Naive thymus-derived CD4-positive, alpha-beta T cell (primary cell): ENCODE data around the gene RHOBTB3. TPM values are rescaled to one million over a fixed set of nuclear protein-coding genes. Genes with fewer than 3 reads are reported as not detected.

Source experiments
- ATAC-seq: fragments of 150-1000 bp; cut with Tn5 transposase; 2 replicates; pipeline ENCODE4 v1.10.0; 2021; ENCODE audit warnings: mild to moderate bottlenecking, moderate library complexity
- CTCF ChIA-PET: fragments of 350-600 bp; sonication (Branson Sonifier 250); formaldehyde crosslinking; loops from one replicate; lab custom pipeline; 2021; ENCODE audit warnings: antibody characterized with exemption; lab: Charles Lee
- POLR2A ChIA-PET: fragments of 350-600 bp; sonication (Branson Sonifier 250); formaldehyde crosslinking; loops from one replicate; lab custom pipeline; 2021; ENCODE audit warnings: antibody characterized with exemption, inconsistent platforms; lab: Charles Lee
- DNase-seq, 9 donors: peaks; one replicate each; pipeline versions ENCODE4 v3.0.0 to v3.0.0-alpha.2; 2020 to 2022; ENCODE audit warnings: mixed read lengths in 1 of 9
- H3K27ac ChIP-seq: one replicate; pipeline ENCODE4 v1.7.0; 2013; ENCODE audit warnings: mild to moderate bottlenecking, low read depth, low read length, moderate library complexity
- H3K27me3 ChIP-seq, 2 donors: one replicate each; pipeline ENCODE4 v1.7.0; 2013; ENCODE audit warnings: low read length in 2 of 2, mild to moderate bottlenecking in 2 of 2, moderate library complexity in 2 of 2; ENCODE audit not compliant: control insufficient read depth in 2 of 2, insufficient read depth in 2 of 2
- H3K36me3 ChIP-seq, 3 experiments: 1 replicate in 2 of 3; 2 replicates in 1 of 3; pipeline ENCODE4 v1.7.0; 2013; ENCODE audit warnings: low read length in 3 of 3, mild to moderate bottlenecking in 3 of 3, moderate library complexity in 1 of 3; ENCODE audit not compliant: insufficient read depth in 3 of 3, control insufficient read depth in 2 of 3
- H3K4me1 ChIP-seq, 2 donors: one replicate each; pipeline ENCODE4 v1.7.0; 2013; ENCODE audit warnings: low read length in 2 of 2, mild to moderate bottlenecking in 2 of 2, moderate library complexity in 1 of 2; ENCODE audit not compliant: control insufficient read depth in 2 of 2, insufficient read depth in 2 of 2
- H3K4me3 ChIP-seq: 2 replicates; pipeline ENCODE4 v1.7.0; 2013; ENCODE audit warnings: mild to moderate bottlenecking, low read length
- H3K9me3 ChIP-seq, 3 experiments: 1 replicate in 2 of 3; 2 replicates in 1 of 3; pipeline ENCODE4 v1.7.0; 2013; ENCODE audit warnings: low read length in 3 of 3; ENCODE audit not compliant: control insufficient read depth in 2 of 3
- H3K27ac Mint-ChIP-seq, 9 donors: one replicate each; pipeline ENCODE4 v1.8.0; 2020 to 2022; ENCODE audit warnings: mixed read lengths in 9 of 9, mild to moderate bottlenecking in 8 of 9, moderate library complexity in 5 of 9, inconsistent platforms in 2 of 9
- H3K27me3 Mint-ChIP-seq, 5 donors: one replicate each; pipeline ENCODE4 v1.8.0; 2021 to 2022; ENCODE audit warnings: mixed read lengths in 5 of 5, mild to moderate bottlenecking in 1 of 5
- H3K36me3 Mint-ChIP-seq, 5 donors: one replicate each; pipeline ENCODE4 v1.8.0; 2020 to 2022; ENCODE audit warnings: mixed read lengths in 5 of 5, mild to moderate bottlenecking in 3 of 5, inconsistent platforms in 1 of 5
- H3K4me1 Mint-ChIP-seq, 7 donors: one replicate each; pipeline ENCODE4 v1.8.0; 2020 to 2022; ENCODE audit warnings: mixed read lengths in 7 of 7, mild to moderate bottlenecking in 3 of 7, inconsistent platforms in 1 of 7
- H3K4me3 Mint-ChIP-seq, 10 donors: one replicate each; pipeline ENCODE4 v1.8.0; 2020 to 2022; ENCODE audit warnings: mild to moderate bottlenecking in 10 of 10, mixed read lengths in 10 of 10, moderate library complexity in 6 of 10, inconsistent platforms in 2 of 10
- H3K9me3 Mint-ChIP-seq, 11 donors: one replicate each; pipeline ENCODE4 v1.8.0; 2020 to 2022; ENCODE audit warnings: mixed read lengths in 11 of 11, mild to moderate bottlenecking in 4 of 11, inconsistent platforms in 1 of 11, moderate library complexity in 1 of 11
- intact Hi-C, 2 donors: fragments of 100-400 bp; cut with micrococcal nuclease; formaldehyde crosslinking; loops; one replicate each; pipeline ENCODE4 v1.15.1; 2023
- polyA plus RNA-seq, 2 donors: library from polyadenylated mRNA; unstranded; fragments of 300-500 nt; fragmentation: Illumina TruSeq; gene quantifications; one replicate each; pipeline ENCODE4 v1.2.3, GENCODE V29; 2021
- total RNA-seq, 6 experiments: library from RNA in 5 of 6; stranded (reverse) in 5 of 6; gene quantifications; 1 replicate in 5 of 6; 2 replicates in 1 of 6; pipeline ENCODE4 v1.2.3 and lab custom pipeline; 2021 to 2026

The RHOBTB3 gene
- total and polyA plus RNA-seq, 7 experiments from 2014 or later: 0.24 to 9.6 (median 4.6) TPM

DNA sequence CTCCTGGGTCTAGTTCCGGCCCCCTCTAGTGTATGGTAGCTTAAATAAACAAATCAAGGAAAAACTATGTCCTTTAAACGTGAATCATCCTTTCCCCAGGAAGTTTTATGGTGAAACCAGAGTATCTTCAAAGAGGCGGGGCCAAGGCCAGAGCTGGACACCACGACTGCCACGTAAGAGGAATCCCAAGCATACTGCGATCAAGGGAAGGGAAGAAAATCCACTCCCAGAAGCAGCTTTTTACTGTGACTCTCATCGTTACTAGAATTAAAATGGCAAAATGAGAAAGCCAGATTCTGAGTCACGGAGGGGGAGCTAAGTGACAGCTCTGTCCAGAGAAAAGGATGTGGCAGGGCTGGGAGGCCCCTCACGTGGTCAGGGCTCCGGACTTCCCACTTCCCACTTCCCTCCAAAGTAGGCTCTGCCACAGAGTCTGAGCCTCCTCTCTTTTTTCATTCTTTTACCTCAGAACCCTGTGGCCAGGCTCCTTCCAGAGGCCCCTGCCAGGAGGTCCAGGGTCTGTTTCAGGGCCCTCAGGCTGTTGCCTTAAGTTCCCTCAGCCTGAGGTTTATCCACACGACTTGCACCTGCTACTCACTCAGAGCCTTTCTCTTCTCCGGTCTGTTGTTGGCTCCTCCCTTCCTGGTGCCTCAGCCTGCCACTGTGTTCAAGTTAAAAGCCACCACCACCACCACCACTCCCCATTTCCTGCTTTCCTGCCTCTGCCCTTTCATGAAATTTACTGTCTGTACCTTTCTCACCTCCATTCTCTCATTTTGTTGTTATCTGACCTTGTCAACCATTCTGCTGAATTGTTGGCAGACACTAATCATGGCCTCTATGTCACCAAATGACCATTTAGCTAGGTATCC, 92.8 kb downstream of the RHOBTB3 start:
- peak; percentile 81 for ATAC-seq
- H3K4me3 ChIP-seq: peak overlapping the region; percentile 93
- peaks cover 0 to 3% (median 0%) of the 10 kb centered on the region in 11 donors for H3K9me3 Mint-ChIP-seq

DNA sequence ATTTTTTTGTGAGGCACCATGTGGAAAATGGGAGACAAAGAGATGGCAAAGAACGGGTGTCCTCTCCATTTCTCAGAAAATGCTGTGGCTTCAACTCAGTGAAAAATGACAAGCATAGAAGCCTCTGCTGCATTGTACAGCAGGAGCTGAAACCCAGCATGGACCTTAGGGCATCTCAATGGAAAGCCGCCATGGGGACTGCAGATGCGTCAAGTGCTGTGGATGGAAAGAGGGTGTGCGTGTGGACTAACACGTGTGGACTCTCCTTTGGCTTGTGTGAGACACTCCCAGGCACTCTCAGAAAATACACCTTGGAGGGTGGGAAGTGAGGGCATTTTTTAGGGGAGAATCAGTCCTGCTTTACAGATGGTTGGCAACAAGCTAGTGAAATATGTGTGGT, 93.6 kb downstream of the RHOBTB3 start:
- H3K4me3 Mint-ChIP-seq: peak overlapping the region; percentile 91 to 100 (median 99)
- peak in 1 of 9 donors; percentile 18 for DNase-seq
- Histone ChIP-seq H3K9me3 (no peaks in the 10 kb centered on the region), H3K36me3 (no peaks in the 10 kb centered on the region), H3K4me1 (peaks cover 24 to 25% of the 10 kb centered on the region in 2 donors), H3K4me3 (peak overlapping the region; percentile 2), H3K27me3 (no peaks in the 10 kb centered on the region), H3K27ac (peak overlapping the region; percentile 84)
- H3K27me3 Mint-ChIP-seq: no peaks in the 10 kb centered on the region
- H3K9me3 Mint-ChIP-seq: peaks cover 0 to 3% (median 0%) of the 10 kb centered on the region in 11 donors
- H3K36me3 Mint-ChIP-seq: peaks cover 0 to 5% (median 4%) of the 10 kb centered on the region in 5 donors
- intact Hi-C loops: loop anchor here (1.0 to 10.0 kb wide), 11 partner anchors 11 to 1358 kb away; partner anchors contain the start of genes CAST (in 2 of the 2), RIOK2 (in 2 of the 2), ARSK (in 1 of the 2) and ELL2 (in 1 of the 2)
- ChIA-PET CTCF (interaction anchor here (1.5 to 8.7 kb wide), 6 partner anchors 11 to 202 kb away, joined by 4 to 68 read pairs (median 22); no protein-coding TSS in a partner anchor), POLR2A (interaction anchor here (1.4 to 11.8 kb wide), 8 partner anchors 7 to 983 kb away, joined by 4 to 157 read pairs (median 8); partner anchors contain the start of gene ERAP1)
- peak overlapping the region; percentile 91 to 97 (median 95) for H3K27ac Mint-ChIP-seq
- peaks cover 38 to 62% (median 47%) of the 10 kb centered on the region in 7 donors for H3K4me1 Mint-ChIP-seq
- ATAC-seq: no peak

More for the DNA sequence above, 92.8 kb downstream of the RHOBTB3 start:
- ChIA-PET POLR2A (interaction anchor here (0.8 to 11.8 kb wide), 13 partner anchors 7 to 984 kb away, joined by 3 to 157 read pairs (median 6); partner anchors contain the start of genes ERAP1 and RFESD), CTCF (interaction anchor here (0.6 to 8.7 kb wide), 10 partner anchors 8 to 201 kb away, joined by 3 to 68 read pairs (median 8); no protein-coding TSS in a partner anchor)
- Histone ChIP-seq H3K9me3 (no peaks in the 10 kb centered on the region), H3K4me1 (peaks cover 27 to 29% of the 10 kb centered on the region in 2 donors), H3K27me3 (no peaks in the 10 kb centered on the region), H3K27ac (peak overlapping the region; percentile 84), H3K36me3 (no peaks in the 10 kb centered on the region)
- intact Hi-C loops: loop anchor here (1.0 to 10.0 kb wide), 15 partner anchors 11 to 1358 kb away; partner anchors contain the start of genes ARSK (in 2 of the 2), CAST (in 2 of the 2), RIOK2 (in 2 of the 2) and ELL2 (in 1 of the 2)
- Mint-ChIP-seq H3K27ac (peak overlapping the region; percentile 91 to 97 (median 95)), H3K36me3 (peaks cover 0 to 5% (median 4%) of the 10 kb centered on the region in 5 donors), H3K27me3 (no peaks in the 10 kb centered on the region), H3K4me3 (peak overlapping the region; percentile 91 to 100 (median 99)), H3K4me1 (peaks cover 45 to 69% (median 53%) of the 10 kb centered on the region in 7 donors)
- DNase-seq: peak in 8 of 9 donors; percentile 48 to 82 (median 80)

DNA sequence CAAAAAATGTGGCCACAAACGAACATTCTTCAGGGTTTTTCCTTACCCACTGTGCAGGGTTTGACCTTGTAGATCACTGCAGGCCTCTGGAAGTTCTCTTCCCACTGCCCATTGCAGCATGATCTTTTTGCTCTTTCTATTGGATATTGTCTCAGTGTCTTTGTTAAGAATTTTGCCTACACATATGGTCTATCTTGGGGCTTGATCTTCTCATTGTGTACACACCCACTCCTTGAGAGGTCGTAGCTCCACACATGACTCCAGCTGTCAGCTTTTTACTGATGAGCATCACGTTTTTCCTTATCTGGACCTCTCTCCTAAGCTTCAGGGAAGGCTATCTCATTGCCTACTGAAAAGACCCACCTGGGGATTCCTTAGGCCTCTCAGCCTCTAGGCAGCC, 94.4 kb downstream of the RHOBTB3 start:
- Mint-ChIP-seq H3K27me3 (no peaks in the 10 kb centered on the region), H3K9me3 (peaks cover 0 to 3% (median 0%) of the 10 kb centered on the region in 11 donors), H3K4me3 (peak overlapping the region; percentile 26 to 91 (median 48)), H3K36me3 (peaks cover 0 to 6% (median 4%) of the 10 kb centered on the region in 5 donors), H3K27ac (peak overlapping the region; percentile 41 to 97 (median 92)), H3K4me1 (peaks cover 37 to 57% (median 47%) of the 10 kb centered on the region in 7 donors)
- H3K27ac ChIP-seq: no peak overlapping the region
- H3K27me3 ChIP-seq: no peaks in the 10 kb centered on the region
- no peak for DNase-seq
- POLR2A ChIA-PET: interaction anchor here (0.9 to 11.8 kb wide), 5 partner anchors 8 to 44 kb away, joined by 3 to 157 read pairs (median 6); no protein-coding TSS in a partner anchor
- H3K4me1 ChIP-seq: peaks cover 19 to 25% of the 10 kb centered on the region in 2 donors
- no peak for ATAC-seq
- intact Hi-C loops: loop anchor here in 1 of 2 donors (10.0 kb wide), 2 partner anchors 989 to 1049 kb away; partner anchors contain the start of gene ERAP2
- no peaks in the 10 kb centered on the region for H3K36me3 ChIP-seq
- CTCF ChIA-PET: interaction anchor here (2.3 to 4.6 kb wide), 2 partner anchors 10 to 21 kb away, joined by 9 to 32 read pairs; no protein-coding TSS in a partner anchor
- H3K4me3 ChIP-seq: no peak overlapping the region
- no peaks in the 10 kb centered on the region for H3K9me3 ChIP-seq

DNA sequence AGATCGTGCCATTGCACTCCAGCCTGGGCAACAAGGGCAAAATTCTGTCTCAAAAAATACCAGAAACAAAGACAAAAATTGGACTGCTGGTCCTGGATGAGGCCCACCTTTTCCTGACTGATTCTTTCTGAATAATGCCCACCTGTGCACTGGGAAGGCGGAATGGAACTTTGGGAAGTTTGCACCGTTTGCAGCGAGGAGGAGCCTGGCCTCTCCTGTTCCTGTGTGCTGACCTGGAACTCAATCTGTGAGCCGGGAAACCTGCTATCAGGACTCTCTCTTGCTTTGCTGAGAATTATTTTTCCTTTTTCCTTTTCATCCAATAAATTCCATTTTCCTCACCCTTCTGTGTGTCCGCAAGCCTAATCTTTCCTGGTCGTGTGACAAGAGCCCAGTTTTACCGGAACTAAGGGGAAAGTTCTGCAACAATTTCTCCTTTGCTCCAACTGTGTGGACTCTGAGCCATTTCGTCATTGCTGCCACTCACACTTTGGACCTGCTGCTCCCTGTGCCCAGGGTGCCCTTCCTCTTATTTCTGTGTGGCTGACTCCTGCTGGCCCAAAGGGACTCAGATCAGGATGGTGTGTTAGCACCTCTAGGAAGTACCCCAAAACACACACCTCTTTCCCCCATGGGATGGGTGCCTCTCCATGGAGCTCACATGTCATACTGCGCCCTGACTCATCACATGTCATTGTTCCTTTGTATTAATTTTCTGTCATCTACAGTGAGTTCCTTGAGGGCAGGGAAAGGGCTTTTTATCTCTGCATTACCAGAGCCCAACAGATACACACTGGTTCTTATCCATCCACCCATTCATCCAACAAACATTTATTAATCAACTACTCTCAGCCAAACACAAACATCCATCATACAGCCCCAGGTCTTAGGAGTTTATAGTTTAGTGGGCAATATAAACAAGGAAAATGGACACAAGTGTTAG, 96.1 kb downstream of the RHOBTB3 start:
- intact Hi-C loops: loop anchor here in 1 of 2 donors (10.0 kb wide), 2 partner anchors 988 to 1048 kb away; partner anchors contain the start of gene ERAP2
- H3K4me3 Mint-ChIP-seq: peak overlapping the region in 4 of 10 donors; percentile 14 to 43 (median 34)

DNA sequence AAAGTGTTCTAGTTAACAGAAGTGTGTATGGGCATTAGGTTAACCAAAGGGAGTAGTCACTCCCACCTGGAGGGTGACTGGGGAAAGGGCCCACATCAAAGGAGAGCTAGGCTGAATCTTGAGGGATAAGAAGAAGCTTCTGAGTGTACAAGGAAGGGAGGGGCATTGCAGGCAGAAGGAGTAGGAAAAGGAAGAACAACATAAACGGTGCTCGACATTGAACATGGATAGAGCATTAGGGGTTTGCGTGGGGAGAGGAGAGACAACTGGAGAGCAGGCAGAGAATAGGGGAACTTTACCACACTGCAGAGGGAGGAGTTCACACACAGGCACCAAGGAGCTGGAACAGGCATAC, 96.7 kb downstream of the RHOBTB3 start:
- Mint-ChIP-seq H3K36me3 (peaks cover 0 to 5% (median 0%) of the 10 kb centered on the region in 5 donors), H3K27me3 (no peaks in the 10 kb centered on the region), H3K9me3 (peaks cover 0 to 2% (median 0%) of the 10 kb centered on the region in 11 donors), H3K4me1 (peaks cover 39 to 62% (median 49%) of the 10 kb centered on the region in 7 donors), H3K4me3 (peak overlapping the region in 1 of 10 donors; percentile 14), H3K27ac (peak overlapping the region in 6 of 9 donors; percentile 9 to 86 (median 60))
- Histone ChIP-seq H3K9me3 (no peaks in the 10 kb centered on the region), H3K4me3 (no peak overlapping the region), H3K27me3 (no peaks in the 10 kb centered on the region), H3K4me1 (peaks cover 17 to 25% of the 10 kb centered on the region in 2 donors), H3K36me3 (no peaks in the 10 kb centered on the region), H3K27ac (no peak overlapping the region)
- intact Hi-C loops: loop anchor here in 1 of 2 donors (10.0 kb wide), 2 partner anchors 987 to 1047 kb away; partner anchors contain the start of gene ERAP2
- POLR2A ChIA-PET: interaction anchor here (1.2 to 2.0 kb wide), 2 partner anchors 9 to 20 kb away, joined by 7 to 8 read pairs; no protein-coding TSS in a partner anchor
- DNase-seq: no peak
- no peak for ATAC-seq
- CTCF ChIA-PET: interaction anchor here (1.1 kb wide), 1 partner anchor 12 kb away, joined by 3 read pairs; no protein-coding TSS in a partner anchor

More for the DNA sequence above, 96.1 kb downstream of the RHOBTB3 start:
- no peak for ATAC-seq
- POLR2A ChIA-PET: interaction anchor here (1.2 to 11.8 kb wide), 3 partner anchors 8 to 20 kb away, joined by 7 to 138 read pairs (median 8); no protein-coding TSS in a partner anchor
- no peaks in the 10 kb centered on the region for H3K27me3 Mint-ChIP-seq
- H3K4me1 Mint-ChIP-seq: peaks cover 33 to 59% (median 46%) of the 10 kb centered on the region in 7 donors
- H3K27ac ChIP-seq: no peak overlapping the region
- peaks cover 19 to 25% of the 10 kb centered on the region in 2 donors for H3K4me1 ChIP-seq
- H3K36me3 ChIP-seq: no peaks in the 10 kb centered on the region
- H3K27ac Mint-ChIP-seq: peak overlapping the region in 7 of 9 donors; percentile 9 to 95 (median 62)
- DNase-seq: no peak
- CTCF ChIA-PET: no interaction called here
- no peak overlapping the region for H3K4me3 ChIP-seq
- no peaks in the 10 kb centered on the region for H3K9me3 ChIP-seq
- H3K9me3 Mint-ChIP-seq: peaks cover 0 to 2% (median 0%) of the 10 kb centered on the region in 11 donors
- no peaks in the 10 kb centered on the region for H3K27me3 ChIP-seq
- peaks cover 0 to 5% (median 0%) of the 10 kb centered on the region in 5 donors for H3K36me3 Mint-ChIP-seq
